HG03575 (cell line): Measurements from ENCODE around the gene UTP4.

ENCODE experiments used
- ATAC-seq: cut with Tn5 transposase; IDR thresholded peaks from one replicate; pipeline ENCODE4 v1.9.1; 2021; ENCODE audit not compliant: unreplicated experiment, insufficient number of reproducible peaks, low FRiP score; ENCODE audit errors: extremely low read depth

UTP4 gene

GRCh38 chr16:69194488-69194887 is 62.0 kb downstream of the UTP4 start:
- no peak for ATAC-seq

DNA sequence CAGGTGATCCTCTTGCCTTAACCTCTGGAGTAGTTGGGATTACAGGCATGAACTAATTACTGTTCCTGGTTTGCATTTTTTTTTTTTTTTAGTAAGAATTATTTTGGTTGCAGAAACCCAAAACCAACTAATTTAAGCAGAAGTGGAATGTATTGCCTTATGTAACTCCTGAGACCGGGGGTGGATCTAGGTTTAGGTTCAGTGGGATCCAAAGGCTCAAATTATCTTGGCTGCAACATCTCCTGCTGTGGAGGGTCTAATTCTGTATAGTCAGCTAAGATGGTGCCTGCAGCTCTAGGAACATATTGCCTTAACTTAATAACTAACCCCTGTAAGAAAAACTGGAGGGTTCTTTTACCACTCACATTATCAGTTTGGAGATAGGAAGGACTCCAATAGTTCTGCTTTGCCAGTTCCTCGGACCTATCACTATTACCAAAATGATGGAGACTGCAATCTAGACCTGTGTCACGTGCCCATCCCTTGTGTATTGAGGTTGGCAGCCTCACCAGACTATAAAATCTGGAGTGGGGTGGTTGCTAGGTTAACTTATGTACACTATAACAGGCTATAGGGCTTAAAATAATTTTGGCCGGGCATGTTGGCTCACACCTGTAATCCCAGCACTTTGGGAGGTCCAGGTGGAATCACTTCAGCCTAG is 63.0 kb downstream of the UTP4 start:
- ATAC-seq = no peak

DNA sequence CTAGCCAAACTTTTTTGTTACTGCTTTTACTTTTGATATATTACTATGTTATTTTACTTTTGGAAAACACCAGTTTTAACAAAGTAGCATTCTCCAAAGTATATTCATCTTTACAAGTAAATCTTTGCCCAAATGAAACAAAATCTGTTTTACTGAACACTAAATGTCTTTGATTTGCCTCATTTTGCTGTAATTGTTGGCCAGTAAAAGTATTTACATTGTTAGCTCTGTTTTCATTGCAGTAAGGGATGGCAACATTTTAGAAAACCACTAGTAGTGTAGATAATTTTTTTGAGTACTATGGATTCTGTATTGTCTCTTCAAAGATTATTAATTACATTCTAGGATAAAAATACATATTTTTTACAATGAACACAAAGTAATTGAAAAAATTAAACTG is 65.1 kb downstream of the UTP4 start:
- ATAC-seq = no peak

DNA sequence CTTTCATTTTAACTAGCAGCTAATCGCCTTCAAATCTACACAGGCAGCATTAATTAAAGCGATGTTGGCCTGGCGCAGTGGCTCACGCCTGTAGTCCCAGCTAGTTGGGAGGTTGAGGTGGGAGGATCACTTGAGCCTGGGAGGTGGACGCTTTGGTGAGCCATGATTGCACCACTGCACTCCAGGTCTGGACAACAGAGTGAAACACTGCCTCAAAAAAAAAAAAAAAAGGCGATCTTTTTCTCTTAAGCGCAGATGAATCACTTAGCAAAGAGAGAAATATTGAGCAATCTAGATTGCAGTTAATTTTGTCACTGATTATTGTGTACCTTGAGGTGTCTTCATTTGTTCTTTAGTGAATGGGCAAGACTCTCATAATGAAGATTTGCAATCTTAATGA is 66.9 kb downstream of the UTP4 start:
- ATAC-seq = no peak

GRCh38 chr16:69201291-69201690 is 68.8 kb downstream of the UTP4 start:
- no peak for ATAC-seq

GRCh38 chr16:69201787-69202186 is 69.3 kb downstream of the UTP4 start:
- ATAC-seq = no peak

- no peak for ATAC-seq
Observed at GRCh38 chr16:69204172-69204571, 71.7 kb downstream of the UTP4 start.

DNA sequence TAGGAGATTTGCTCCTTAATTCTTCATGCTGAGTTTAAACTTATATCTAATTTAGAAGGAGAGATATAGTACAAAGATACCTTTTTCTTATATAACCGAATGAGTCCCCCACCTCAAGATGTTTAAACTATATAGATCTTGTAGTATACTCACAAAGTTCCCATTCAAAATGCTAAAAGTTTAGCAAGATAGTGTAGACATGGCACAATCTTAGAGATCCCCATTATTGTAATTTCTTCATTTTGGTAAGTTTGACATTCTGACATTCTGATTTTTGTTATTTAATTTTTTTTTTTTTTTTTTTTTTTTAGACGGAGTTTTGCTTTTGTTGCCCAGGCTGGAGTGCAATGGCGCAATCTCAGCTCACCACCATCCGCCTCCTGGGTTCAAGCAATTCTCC is 77.3 kb downstream of the UTP4 start:
- ATAC-seq = no peak

DNA sequence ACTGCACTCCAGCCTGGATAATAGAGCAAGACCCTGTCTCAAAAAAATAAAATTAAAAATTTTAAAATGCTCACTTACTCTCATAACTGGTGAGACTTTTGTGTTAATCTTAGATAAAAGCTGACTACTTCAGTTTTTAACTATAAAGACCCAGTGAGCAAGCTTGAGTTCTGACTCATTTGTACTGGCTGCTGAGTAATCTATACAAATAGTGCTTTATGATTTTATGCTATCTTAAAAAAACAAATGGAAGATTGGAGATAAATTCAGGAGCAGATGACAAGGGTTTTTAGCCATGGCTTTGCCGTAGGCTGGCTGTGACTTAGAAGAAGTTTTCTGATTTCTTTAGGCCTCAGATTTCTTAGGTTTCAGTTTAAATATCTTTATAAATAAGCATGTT is 85.0 kb downstream of the UTP4 start:
- no peak for ATAC-seq
